Measurements from ENCODE around the gene CD177. TPM values are rescaled to one million over a fixed set of nuclear protein-coding genes. Genes with fewer than 3 reads are reported as not detected.

The CD177 gene
- total RNA-seq, 1 donor from 2014 or later: not detected

DNA sequence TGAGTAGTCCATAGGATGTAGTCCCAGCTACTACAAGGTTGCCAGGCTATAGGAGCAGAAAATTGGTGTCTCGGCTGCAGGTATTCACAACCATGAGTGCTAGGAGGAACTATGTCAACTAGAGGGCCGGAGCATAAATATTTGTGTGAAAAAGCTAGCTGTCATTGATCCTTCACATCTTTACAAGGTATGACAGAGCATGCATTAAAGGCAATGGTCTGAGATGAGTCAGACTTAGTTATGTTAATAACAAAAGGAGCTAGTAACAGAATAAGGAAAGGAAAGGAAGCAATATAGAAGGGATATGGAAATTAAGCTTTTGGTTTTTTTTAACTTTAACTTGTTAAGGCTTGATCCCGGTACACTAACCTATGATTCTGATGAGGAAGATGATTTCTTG is 43.3 kb upstream of the CD177 start:
- no peak for DNase-seq (ENCODE audit: extremely low spot score, unreplicated experiment)
- Mint-ChIP-seq H3K4me3 (no peak overlapping the region), H3K36me3 (no peaks in the 10 kb centered on the region)

GRCh38 chr19:43311256-43311655 is 42.2 kb upstream of the CD177 start:
- H3K9me3 Mint-ChIP-seq: no peaks in the 10 kb centered on the region
- no peak overlapping the region for H3K27ac Mint-ChIP-seq
- TF ChIP-seq, protein P1, sequence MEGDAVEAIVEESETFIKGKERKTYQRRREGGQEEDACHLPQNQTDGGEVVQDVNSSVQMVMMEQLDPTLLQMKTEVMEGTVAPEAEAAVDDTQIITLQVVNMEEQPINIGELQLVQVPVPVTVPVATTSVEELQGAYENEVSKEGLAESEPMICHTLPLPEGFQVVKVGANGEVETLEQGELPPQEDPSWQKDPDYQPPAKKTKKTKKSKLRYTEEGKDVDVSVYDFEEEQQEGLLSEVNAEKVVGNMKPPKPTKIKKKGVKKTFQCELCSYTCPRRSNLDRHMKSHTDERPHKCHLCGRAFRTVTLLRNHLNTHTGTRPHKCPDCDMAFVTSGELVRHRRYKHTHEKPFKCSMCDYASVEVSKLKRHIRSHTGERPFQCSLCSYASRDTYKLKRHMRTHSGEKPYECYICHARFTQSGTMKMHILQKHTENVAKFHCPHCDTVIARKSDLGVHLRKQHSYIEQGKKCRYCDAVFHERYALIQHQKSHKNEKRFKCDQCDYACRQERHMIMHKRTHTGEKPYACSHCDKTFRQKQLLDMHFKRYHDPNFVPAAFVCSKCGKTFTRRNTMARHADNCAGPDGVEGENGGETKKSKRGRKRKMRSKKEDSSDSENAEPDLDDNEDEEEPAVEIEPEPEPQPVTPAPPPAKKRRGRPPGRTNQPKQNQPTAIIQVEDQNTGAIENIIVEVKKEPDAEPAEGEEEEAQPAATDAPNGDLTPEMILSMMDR (conservative IDR thresholded peaks at IDR 0.05): no peak
- H3K27me3 Mint-ChIP-seq: no peaks in the 10 kb centered on the region
- no peak for DNase-seq (ENCODE audit: extremely low spot score, unreplicated experiment)
- no peak overlapping the region for H3K4me3 Mint-ChIP-seq
- H3K4me1 Mint-ChIP-seq (ENCODE audit: unreplicated experiment): no peaks in the 10 kb centered on the region
- H3K36me3 Mint-ChIP-seq: no peaks in the 10 kb centered on the region

More for the DNA sequence above, 43.3 kb upstream of the CD177 start:
- TF ChIP-seq, protein P1 (conservative IDR thresholded peaks at IDR 0.05): no peak
- Mint-ChIP-seq H3K4me1 (ENCODE audit: unreplicated experiment) (no peaks in the 10 kb centered on the region), H3K27ac (no peak overlapping the region), H3K27me3 (no peaks in the 10 kb centered on the region), H3K9me3 (no peaks in the 10 kb centered on the region)

DNA sequence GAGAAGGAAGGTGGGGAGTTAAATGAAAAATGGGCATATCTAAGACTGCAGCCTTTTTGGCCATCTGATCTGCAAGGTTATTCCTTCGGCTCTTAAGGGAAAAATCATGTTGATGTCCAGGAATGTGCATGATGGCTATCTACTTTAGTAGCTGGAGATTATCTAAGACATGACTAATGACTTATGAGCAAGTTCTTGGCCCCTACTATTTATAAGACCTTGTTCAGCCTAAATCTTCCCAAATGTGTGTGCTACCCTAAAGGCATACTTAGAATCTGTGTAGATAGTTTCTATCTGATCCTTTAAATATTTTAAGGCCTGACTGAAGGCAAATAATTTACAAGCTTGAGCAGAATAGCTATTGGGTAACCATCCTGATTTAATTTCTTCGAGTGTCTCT is 41.8 kb upstream of the CD177 start:
- H3K27me3 Mint-ChIP-seq: no peaks in the 10 kb centered on the region
- H3K36me3 Mint-ChIP-seq: no peaks in the 10 kb centered on the region
- DNase-seq (ENCODE audit: extremely low spot score, unreplicated experiment): no peak
- TF ChIP-seq, protein P1 (conservative IDR thresholded peaks at IDR 0.05): no peak
- no peak overlapping the region for H3K4me3 Mint-ChIP-seq
- H3K27ac Mint-ChIP-seq: no peak overlapping the region
- no peaks in the 10 kb centered on the region for H3K9me3 Mint-ChIP-seq
- no peaks in the 10 kb centered on the region for H3K4me1 Mint-ChIP-seq (ENCODE audit: unreplicated experiment)

DNA sequence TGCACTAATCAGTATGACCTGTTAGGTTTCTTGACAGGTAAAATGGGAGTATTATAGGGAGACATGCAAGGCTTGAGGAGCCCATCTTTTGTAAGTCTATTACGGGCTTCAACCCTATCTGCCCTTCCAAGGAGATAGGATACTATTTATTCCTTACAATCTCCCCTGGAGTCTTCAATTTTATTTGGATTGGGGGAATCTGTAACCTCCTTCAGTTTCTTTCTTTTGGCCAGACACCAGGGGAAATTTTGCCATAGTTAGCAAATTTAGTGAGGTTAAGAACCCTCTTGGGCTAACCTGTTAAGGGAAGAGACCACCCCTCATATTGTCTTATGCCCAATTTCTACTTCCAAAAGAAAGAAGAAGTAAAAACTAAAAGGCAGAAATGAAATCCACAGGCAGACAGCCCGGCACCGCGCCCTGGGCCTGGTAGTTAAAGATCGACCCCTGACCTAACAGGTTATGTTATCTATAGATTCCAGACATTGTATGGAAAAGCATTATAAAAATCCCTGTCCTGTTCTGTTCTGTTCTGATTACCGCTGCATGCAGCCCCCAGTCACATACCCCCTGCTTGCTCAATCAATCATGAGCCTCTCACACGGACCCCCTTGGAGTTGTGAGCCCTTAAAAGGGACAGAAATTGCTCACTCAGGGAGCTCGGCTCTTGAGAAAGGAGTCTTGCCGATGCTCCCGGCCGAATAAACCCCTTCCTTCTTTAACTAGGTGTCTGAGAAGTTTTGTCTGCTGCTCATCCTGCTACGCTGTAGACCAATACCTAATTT is 39.6 kb upstream of the CD177 start:
- Mint-ChIP-seq H3K4me1 (ENCODE audit: unreplicated experiment) (no peaks in the 10 kb centered on the region), H3K36me3 (no peaks in the 10 kb centered on the region), H3K9me3 (no peaks in the 10 kb centered on the region), H3K27ac (no peak overlapping the region), H3K4me3 (no peak overlapping the region), H3K27me3 (no peaks in the 10 kb centered on the region)
- TF ChIP-seq, protein P1 (conservative IDR thresholded peaks at IDR 0.05): no peak
- no peak for DNase-seq (ENCODE audit: extremely low spot score, unreplicated experiment)

GRCh38 chr19:43315851-43316250 is 37.6 kb upstream of the CD177 start:
- H3K4me3 Mint-ChIP-seq: no peak overlapping the region
- H3K36me3 Mint-ChIP-seq: no peaks in the 10 kb centered on the region
- no peak overlapping the region for H3K27ac Mint-ChIP-seq
- no peaks in the 10 kb centered on the region for H3K27me3 Mint-ChIP-seq
- TF ChIP-seq, protein P1 (conservative IDR thresholded peaks at IDR 0.05): no peak
- no peaks in the 10 kb centered on the region for H3K9me3 Mint-ChIP-seq
- no peak for DNase-seq (ENCODE audit: extremely low spot score, unreplicated experiment)
- H3K4me1 Mint-ChIP-seq (ENCODE audit: unreplicated experiment): no peaks in the 10 kb centered on the region
